Measurements from ENCODE around the gene CDK6. TPM values are rescaled to one million over a fixed set of nuclear protein-coding genes. Genes with fewer than 3 reads are reported as not detected.

CDK6 gene
- total RNA-seq, 1 donor from 2014 or later: 23.6 TPM

DNA sequence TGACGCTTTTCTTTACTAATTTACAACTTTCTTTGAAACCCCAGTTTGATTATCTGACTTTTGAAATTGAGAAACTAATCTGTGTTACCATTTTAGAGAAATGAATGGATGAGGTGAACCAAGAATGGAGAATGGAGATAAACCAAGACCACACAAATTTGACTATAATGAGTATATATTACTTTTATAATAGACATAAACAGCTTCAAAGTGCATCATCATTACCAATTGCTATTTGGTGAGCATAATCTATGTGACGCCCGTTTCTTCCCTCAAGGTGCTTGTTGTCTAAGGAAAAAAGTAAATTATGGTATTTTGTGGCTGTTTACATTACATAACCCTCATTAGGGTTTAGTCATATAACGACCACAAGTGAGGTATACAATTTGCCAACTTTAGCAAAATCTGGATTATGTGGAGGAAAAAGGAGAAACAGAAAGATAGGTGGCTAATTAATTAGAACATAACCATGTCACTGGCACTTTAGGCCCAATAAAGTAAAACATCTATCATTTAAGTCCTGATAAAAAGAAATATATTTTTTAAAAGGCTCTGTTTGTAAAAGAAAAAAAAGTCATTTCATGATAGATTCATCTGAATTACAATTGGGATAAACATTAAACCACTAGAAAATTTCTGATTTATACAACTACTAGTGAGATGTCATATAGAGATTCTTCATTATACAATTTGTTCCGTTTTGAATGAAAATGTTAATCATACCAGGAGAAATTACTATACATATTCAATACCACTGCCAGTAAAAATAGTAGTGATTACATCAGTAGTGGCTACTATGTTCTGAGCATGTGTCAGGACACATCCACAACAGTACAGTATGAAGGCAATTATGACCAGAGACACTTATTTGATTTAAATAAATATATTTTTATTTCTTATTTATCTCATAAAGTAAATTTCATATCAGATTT is 128.0 kb downstream of the CDK6 start:
- DNase-seq (ENCODE audit: missing footprints) (no peak), ATAC-seq (no peak)
- intact Hi-C loops (cut with DNase I): no loop called here

DNA sequence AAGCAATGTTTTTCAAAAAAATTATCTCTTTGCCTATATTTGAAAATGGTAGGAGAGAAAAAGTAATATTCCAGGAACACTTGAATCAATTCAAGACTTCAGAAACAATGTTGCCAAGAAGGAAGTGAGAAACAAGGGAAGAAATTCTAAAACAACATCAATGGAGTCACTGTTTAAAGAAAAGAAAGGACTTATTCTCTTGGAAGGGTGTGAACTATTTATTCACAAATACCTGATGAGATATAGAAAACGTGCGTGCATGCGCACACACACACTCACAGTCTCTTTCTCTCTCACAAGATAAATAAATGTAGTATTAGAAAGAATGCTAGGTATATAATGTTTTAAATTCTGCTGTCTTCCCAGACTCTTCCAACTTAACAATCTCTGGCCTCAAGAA is 128.9 kb downstream of the CDK6 start:
- no peak for ATAC-seq
- intact Hi-C loops (cut with DNase I): no loop called here

DNA sequence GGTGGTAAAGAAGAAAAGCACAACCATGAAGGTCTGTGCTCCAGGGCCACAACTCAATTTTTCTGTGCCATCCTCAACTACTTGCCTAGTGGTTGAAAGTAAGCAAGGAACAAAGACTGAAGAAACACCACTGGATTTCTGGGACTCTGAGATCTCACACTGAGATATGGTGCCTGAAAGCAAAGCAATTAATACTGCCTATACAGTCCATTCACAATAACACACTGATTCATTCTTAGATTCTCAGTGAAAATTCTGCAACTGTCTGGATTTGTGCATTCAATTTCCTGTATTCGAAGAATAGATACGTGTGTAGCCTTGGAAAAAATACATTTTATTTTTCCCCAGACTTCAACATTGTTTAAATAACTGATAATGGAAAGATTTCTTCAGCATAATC is 129.8 kb downstream of the CDK6 start:
- DNase-seq (ENCODE audit: missing footprints) (no peak), ATAC-seq (no peak)
- intact Hi-C loops (cut with DNase I): no loop called here

More for the DNA sequence above, 128.9 kb downstream of the CDK6 start:
- no peak for DNase-seq (ENCODE audit: missing footprints)

GRCh38 chr7:92705831-92706230 is 130.5 kb downstream of the CDK6 start:
- ATAC-seq: no peak
- intact Hi-C loops (cut with DNase I): no loop called here
- DNase-seq (ENCODE audit: missing footprints): no peak

- intact Hi-C loops (cut with DNase I): no loop called here
- DNase-seq (ENCODE audit: missing footprints) (no peak), ATAC-seq (no peak)
These were observed 131.5 kb downstream of the CDK6 start for GRCh38 chr7:92704858-92705257.

DNA sequence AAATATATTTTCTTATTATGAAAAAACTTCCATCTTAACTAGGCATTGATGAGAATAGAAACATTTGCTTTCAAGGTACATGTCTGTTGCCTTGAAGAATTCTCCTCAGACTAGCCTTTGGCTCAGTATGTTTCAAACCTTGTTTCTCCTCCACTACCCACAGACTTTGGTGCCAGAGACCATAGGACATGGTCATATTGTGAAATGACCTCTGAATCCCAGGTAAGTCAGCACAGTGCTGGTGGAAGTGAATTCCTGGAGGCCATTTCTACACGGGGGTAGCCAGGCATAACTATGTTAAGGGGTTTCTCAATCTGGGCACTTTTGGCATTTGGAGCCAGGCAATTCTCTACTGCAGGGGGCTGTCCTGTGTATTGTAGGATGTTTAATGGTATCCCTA is 133.8 kb downstream of the CDK6 start:
- ATAC-seq: no peak
- intact Hi-C loops (cut with DNase I): no loop called here
- DNase-seq (ENCODE audit: missing footprints): no peak

DNA sequence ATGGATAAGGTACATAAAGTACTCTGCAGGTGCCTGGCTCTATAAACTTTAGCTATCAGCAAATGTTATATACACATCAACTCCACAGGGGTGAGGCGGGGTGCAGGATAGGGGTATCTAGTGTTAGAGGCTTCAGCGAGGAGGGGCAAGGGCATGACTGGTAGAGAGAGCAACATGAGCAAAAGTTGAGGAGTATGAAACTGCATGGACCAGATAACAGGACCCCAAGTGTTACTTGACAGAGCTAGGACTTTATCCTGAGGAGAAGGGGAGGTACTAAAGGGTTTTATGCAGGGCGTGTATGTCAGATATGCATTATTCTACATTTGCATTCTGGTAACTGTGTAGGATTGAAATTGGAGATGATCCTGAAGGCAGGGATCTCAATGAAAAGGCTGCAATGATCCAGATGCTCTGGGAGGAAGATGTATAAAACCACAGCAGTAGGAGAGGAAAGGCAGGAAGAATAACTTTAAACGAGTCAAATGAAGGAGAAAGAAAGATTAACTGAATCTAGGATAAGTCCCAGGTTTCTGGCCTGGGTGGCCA is 136.3 kb downstream of the CDK6 start:
- DNase-seq (ENCODE audit: missing footprints) (no peak), ATAC-seq (no peak)
- intact Hi-C loops (cut with DNase I): loop anchor here (2.0 to 10.0 kb wide), 3 partner anchors 68 to 175 kb away; partner anchors contain the start of genes PEX1 and RBM48

- no peak for DNase-seq (ENCODE audit: missing footprints)
- intact Hi-C loops (cut with DNase I): loop anchor here (2.0 to 10.0 kb wide), 3 partner anchors 67 to 175 kb away; partner anchors contain the start of genes PEX1 and RBM48
- ATAC-seq: no peak
These were observed 136.8 kb downstream of the CDK6 start for GRCh38 chr7:92699560-92699959.

GRCh38 chr7:92698237-92698841 is 138.0 kb downstream of the CDK6 start:
- no peak for DNase-seq (ENCODE audit: missing footprints)
- intact Hi-C loops (cut with DNase I): loop anchor here (2.0 to 10.0 kb wide), 3 partner anchors 66 to 174 kb away; partner anchors contain the start of genes PEX1 and RBM48
- peak; percentile 67 for ATAC-seq

DNA sequence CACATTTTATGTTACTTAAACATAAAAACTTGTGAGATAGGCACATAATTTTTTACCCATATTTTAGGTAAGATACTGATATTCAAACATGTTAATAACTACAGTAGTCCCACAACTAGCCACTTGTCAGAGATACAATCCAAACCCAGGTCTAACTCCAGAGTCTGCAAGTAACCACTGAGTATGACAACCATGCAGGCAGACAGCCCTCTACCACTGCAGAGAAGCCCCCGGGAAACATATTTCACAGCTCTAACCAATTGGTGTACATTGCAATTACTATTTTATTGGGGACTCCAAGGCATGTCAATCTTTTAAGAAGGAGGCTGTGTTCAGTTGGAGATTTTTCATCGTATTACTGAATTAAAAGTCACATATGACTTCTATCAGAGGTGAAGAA is 139.0 kb downstream of the CDK6 start:
- intact Hi-C loops (cut with DNase I): loop anchor here (5.0 to 10.0 kb wide), 2 partner anchors 65 to 173 kb away; partner anchors contain the start of genes PEX1 and RBM48
- DNase-seq (ENCODE audit: missing footprints) (no peak), ATAC-seq (no peak)

DNA sequence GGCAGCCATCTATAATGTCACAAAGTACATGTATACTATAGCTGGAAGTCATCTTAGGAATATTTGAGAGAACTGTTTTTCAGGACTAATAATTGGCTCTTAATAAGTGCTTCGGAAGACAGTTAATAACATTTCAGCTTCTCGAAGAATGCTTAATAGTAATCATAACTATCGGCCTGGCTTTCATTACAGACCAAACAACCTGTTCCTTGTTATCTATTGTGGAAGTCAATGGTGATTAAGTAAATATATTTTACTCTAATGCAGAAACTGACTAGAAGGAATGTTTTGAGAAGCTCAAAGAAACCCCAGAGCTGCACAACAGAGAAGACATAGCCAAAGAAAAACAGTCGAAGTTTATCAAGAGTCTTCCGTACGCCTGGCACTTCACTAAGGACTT is 139.4 kb downstream of the CDK6 start:
- intact Hi-C loops (cut with DNase I): loop anchor here (5.0 to 10.0 kb wide), 2 partner anchors 65 to 172 kb away; partner anchors contain the start of genes PEX1 and RBM48
- no peak for ATAC-seq

DNA sequence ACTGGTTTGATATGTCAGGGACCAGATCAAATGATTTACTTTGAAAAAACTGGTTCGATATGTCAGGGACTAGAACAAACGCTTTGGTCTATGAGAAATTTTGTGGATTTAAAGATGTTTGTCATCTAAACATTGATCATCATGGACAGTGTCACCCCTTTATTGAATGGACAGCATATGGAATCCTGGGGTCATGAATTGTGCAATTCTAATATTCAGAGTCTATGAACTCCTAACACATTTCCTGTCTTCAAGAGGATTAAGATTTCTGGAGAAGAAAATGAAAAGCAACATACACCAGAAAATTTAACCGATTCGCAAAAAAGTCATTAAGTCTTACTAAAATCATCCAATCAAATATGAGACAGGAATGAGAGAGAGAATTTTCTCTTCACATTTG is 139.8 kb downstream of the CDK6 start:
- intact Hi-C loops (cut with DNase I): loop anchor here (5.0 to 10.0 kb wide), 2 partner anchors 64 to 172 kb away; partner anchors contain the start of genes PEX1 and RBM48
- ATAC-seq (no peak), DNase-seq (ENCODE audit: missing footprints) (no peak)

More for the DNA sequence above, 139.4 kb downstream of the CDK6 start:
- no peak for DNase-seq (ENCODE audit: missing footprints)

GRCh38 chr7:92695308-92696261 is 140.8 kb downstream of the CDK6 start:
- intact Hi-C loops (cut with DNase I): loop anchor here (1.0 to 10.0 kb wide), 4 partner anchors 23 to 171 kb away; partner anchors contain the start of genes PEX1 and RBM48
- no peak for DNase-seq (ENCODE audit: missing footprints)

DNA sequence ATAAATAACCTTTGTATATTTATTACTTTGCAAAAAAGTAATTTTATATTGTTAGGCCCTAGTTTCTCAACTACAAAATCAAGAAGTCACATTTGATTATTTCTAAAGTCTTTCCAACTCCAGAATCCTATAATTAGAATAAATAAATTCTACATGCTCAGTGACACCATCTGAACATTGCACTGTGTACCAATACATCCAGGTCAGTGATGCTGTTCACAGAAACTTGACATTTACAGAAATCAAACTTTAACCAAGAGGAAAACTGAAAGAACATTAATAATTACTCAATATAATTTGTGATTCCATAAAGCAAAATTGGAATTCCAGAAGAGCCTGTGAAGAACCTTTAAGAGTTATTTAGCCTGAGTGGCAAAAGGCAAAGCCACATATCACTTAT is 142.2 kb downstream of the CDK6 start:
- no peak for ATAC-seq
- no peak for DNase-seq (ENCODE audit: missing footprints)
- intact Hi-C loops (cut with DNase I): loop anchor here (2.0 to 10.0 kb wide), 2 partner anchors 25 to 169 kb away; partner anchors contain the start of genes PEX1 and RBM48

More at GRCh38 chr7:92695308-92696261, 140.8 kb downstream of the CDK6 start:
- peak; percentile 74 for ATAC-seq

DNA sequence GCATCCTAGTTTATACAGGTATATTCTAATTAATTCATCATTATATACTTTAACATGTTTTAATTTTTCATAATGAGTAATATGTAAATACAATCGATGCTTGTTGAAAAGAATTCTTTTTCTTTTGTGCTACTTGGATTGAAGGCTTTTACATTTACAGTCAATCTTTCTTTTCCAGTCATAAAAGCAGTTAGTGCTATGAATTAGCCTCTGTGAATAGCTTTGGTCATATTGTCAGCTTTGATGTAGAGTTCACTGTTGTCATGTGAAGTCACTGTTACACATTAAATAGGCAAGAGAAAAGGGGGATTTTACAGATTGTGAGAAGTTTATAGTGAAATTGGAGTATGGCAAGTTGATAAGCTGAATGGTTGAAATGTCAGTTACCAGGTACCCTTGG is 142.9 kb downstream of the CDK6 start:
- DNase-seq (ENCODE audit: missing footprints) (no peak), ATAC-seq (no peak)
- intact Hi-C loops (cut with DNase I): loop anchor here (10.0 kb wide), 1 partner anchor 169 kb away; the partner anchor contains the start of genes PEX1 and RBM48

DNA sequence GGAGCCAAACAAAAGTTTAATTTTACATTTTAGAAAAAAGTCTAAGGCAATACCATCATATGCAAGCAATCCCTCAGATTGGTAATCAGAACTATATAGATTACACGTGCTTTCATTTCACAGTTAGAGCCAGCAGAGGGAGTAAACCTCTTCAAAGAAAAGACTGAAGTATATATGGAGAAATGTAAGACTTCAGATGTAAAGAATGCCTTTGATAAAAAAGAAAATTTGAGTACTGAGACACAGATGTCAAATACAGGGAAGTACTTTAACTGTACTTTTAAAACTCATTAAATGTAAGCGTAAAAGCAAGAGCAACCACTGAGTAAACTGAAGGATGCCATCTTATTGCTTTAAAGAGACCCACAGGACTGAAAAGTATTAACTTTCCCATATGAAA is 144.8 kb downstream of the CDK6 start:
- DNase-seq (ENCODE audit: missing footprints) (no peak), ATAC-seq (no peak)
- intact Hi-C loops (cut with DNase I): loop anchor here (10.0 kb wide), 1 partner anchor 167 kb away; the partner anchor contains the start of genes PEX1 and RBM48

- intact Hi-C loops (cut with DNase I): no loop called here
- no peak for DNase-seq (ENCODE audit: missing footprints)
- ATAC-seq: no peak
These were observed 151.0 kb downstream of the CDK6 start for GRCh38 chr7:92685136-92686042.
